Stimulated activated CD8-positive, alpha-beta memory T cell treated with anti-CD3 and anti-CD28 coated beads, Interleukin-12 subunit alpha, Interleukin-12 subunit beta, amount 100 ng/mL, for 4 hours (primary cell): Measurements from ENCODE around the gene EYS.

Experiments
- DNase-seq: peaks from one replicate; pipeline ENCODE4 v3.0.0-alpha.2; 2020; ENCODE audit warnings: low read depth

Gene EYS

GRCh38 chr6:64838726-64839125, 868.3 kb downstream of the EYS start:
- no peak for DNase-seq

GRCh38 chr6:64831680-64832079, 875.3 kb downstream of the EYS start:
- DNase-seq = no peak

GRCh38 chr6:64817525-64817924, 889.5 kb downstream of the EYS start:
- DNase-seq = no peak

- DNase-seq = no peak
Measured at GRCh38 chr6:64815718-64816117, 891.3 kb downstream of the EYS start.

GRCh38 chr6:64812138-64812537, 894.9 kb downstream of the EYS start:
- no peak for DNase-seq

GRCh38 chr6:64811119-64811518, 895.9 kb downstream of the EYS start:
- no peak for DNase-seq

- DNase-seq = no peak
Measured at GRCh38 chr6:64807785-64808184, 899.2 kb downstream of the EYS start.

GRCh38 chr6:64803470-64804166, 903.4 kb downstream of the EYS start:
- no peak for DNase-seq

GRCh38 chr6:64792534-64792933, 914.5 kb downstream of the EYS start:
- DNase-seq = no peak

- DNase-seq = no peak
Measured at GRCh38 chr6:64789476-64789875, 917.5 kb downstream of the EYS start.

- no peak for DNase-seq
Measured at GRCh38 chr6:64786736-64787135, 920.3 kb downstream of the EYS start.

- DNase-seq = no peak
Measured at GRCh38 chr6:64782877-64783276, 924.1 kb downstream of the EYS start.

- DNase-seq = no peak
Measured at GRCh38 chr6:64777941-64778785, 928.9 kb downstream of the EYS start.

- no peak for DNase-seq
Measured at GRCh38 chr6:64776359-64776758, 930.7 kb downstream of the EYS start.

GRCh38 chr6:64774881-64775280, 932.1 kb downstream of the EYS start:
- DNase-seq = no peak

- DNase-seq = no peak
Measured at GRCh38 chr6:64750910-64751309, 956.1 kb downstream of the EYS start.

- DNase-seq = no peak
Measured at GRCh38 chr6:64737418-64737817, 969.6 kb downstream of the EYS start.

GRCh38 chr6:64736421-64736950, 970.5 kb downstream of the EYS start:
- no peak for DNase-seq

- DNase-seq = no peak
Measured at GRCh38 chr6:64733433-64733832, 973.6 kb downstream of the EYS start.

- DNase-seq = no peak
Measured at GRCh38 chr6:64732888-64733287, 974.1 kb downstream of the EYS start.

- DNase-seq = no peak
Measured at GRCh38 chr6:64729522-64729921, 977.5 kb downstream of the EYS start.

- no peak for DNase-seq
Measured at GRCh38 chr6:64727075-64727474, 980.0 kb downstream of the EYS start.

- DNase-seq = no peak
Measured at GRCh38 chr6:64724091-64724490, 982.9 kb downstream of the EYS start.
